GM04504 (cell line): ENCODE measurements around the gene PCDH8.
"Not testable (repeated sequence)": the region's sequence is repeated elsewhere in the genome, so short reads cannot be mapped to it uniquely, and the experiment has no call there.

Experiments
- DNase-seq: peaks from one replicate; pipeline ENCODE4 v3.0.0-alpha.2; 2012; ENCODE audit warnings: low read depth

The PCDH8 gene

GRCh38 chr13:52850072-52850395 lies 1.6 kb upstream of the PCDH8 start:
- no peak for DNase-seq

DNA sequence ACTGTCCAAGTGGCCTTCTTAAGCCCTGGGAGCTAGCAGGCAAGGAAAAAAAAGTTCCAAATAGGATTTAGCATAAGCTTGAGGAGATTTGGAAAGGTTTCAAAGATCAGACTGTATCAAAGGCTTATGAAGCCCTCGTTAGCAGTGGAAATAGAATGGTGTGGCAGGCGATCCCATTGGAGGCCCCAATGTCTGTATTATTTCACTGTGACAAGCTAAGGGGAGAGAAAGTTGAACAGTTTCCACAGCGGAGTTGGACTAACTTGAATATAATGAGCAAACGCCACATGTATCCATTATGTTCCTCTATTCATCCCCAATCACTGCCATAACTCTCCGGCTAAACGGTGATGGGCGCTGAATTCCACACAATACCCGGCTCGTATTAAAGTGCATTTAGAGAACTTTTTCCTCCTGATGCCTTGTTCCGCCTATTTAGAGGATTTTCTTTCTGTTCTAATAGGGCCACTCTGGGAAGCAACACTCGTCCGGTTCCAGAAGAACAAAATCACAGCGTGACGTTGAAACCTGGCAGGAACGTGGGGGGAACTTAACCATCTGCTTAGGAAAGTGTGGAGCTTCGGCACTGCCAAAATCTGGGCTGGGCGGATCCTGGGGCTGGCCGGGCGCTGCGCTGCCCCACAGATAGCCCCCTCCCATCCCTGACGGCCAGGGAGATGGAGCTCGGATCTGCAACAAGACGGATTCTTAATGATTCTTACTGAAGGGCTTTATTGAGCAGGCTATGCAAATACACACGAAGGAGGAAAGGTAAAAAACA lies 1.0 kb upstream of the PCDH8 start:
- no peak for DNase-seq

GRCh38 chr13:52847682-52848432 lies 583 bp downstream of the PCDH8 start:
- DNase-seq: no peak

DNA sequence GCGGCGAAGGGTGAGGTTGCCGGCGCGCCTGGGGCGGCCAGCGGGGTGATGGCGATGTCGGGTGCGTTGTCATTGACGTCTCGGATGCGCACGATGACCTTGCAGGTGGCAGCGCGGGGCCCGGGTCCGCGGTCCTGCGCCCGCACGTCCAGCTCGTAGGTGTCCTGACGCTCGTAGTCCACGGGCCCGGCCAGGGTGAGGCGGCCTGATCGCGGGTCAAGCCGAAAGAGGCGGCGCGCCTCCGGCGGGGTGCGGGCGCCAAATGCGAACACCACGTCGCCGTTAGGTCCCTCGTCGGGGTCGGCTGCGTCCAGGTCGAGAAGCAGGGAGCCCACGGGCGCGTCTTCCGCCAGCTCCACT lies 1.1 kb downstream of the PCDH8 start:
- no peak for DNase-seq

DNA sequence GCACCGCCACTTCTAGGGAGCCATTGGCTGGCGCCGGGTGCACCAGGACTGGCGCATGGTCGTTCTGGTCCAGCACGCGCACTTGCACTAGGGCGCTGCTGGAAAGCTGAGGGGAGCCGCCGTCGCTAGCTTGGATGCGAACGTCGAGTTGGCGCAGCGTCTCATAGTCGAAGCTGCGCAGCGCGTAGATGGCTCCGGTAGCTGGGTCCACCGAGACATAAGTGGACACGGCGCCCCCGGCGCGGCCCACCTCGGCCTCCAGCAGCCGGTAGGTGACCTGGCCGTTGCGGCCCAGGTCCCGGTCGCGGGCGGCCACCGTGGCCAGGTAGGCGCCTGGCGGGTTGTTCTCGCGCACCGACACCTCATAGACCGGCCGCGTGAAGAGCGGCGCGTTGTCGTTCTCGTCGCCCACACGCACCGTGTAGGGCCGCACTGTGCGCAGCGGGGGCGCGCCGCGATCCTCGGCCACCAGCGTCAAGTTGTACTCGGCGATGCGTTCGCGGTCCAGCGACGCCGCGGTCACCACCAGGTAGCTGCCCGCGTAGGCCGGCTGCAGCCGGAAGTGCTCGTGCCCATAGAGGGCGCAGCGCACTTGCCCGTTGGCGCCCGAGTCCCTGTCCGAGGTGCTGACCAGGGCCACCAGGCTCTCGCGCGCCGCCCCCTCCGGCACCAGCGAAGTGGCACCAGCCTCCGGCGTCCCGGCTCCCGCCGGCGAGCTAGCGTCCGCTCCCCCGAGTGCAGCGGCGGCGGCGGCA lies 1.7 kb downstream of the PCDH8 start:
- DNase-seq: no peak

DNA sequence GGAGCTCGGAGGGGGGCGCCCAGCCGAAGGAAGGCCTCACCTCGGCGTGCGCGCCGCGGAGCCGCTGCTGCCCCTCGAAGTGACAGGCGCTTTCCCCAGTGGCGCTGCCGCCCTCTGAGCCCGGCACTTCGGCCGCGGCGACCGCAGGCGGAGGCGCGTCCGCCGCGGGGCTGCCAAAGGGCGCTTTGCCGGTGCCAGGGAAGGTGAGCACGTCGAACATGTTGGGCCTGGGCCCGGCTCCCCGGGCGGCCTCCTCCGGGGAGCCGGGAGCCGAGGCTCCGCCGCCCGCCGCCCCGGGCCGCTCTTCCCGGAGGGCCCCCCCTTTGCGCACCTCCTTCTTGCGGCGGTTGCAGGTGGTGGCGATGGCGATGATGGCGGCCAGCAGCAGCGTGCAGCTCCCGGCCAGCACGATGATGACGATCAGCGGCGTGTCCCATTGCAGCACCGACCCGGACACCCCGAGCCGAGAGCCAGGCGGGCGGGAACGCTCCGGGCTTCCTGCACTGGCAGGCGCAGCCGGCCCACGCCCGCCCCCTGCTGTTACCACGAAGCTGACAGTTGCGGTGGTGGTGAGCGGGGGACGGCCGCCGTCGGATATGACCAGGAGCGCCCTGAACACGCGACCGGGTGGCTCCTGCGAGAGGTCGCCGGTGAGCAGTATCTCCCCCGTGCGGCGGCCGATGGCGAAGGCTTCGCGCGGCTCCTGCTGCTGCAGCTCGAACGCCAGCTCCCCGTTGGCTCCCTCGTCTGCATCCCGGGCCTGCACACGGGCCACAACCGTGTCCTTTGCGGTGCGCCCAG lies 2.5 kb downstream of the PCDH8 start:
- DNase-seq: no peak

DNA sequence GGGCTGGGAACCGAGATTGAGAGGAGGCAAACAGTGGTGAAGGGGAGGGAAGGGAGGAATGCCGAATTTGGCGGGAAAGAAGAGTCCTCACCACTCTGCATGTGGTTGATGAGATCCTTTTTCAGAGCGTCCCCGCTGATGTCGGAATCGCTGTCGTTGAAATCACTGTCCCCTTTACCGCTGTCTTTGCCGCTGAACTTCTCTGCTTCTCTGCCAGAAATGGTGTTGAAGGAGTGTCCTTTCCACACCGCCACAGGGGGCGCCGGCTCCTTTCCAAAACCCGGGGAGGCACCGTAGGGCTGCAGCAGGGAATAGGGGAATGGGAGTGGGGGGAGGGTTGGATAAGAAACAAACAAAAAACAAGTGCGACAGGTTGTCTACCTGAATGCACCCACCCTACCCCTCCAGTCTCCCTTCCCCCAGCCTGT lies 3.1 kb downstream of the PCDH8 start:
- no peak for DNase-seq

DNA sequence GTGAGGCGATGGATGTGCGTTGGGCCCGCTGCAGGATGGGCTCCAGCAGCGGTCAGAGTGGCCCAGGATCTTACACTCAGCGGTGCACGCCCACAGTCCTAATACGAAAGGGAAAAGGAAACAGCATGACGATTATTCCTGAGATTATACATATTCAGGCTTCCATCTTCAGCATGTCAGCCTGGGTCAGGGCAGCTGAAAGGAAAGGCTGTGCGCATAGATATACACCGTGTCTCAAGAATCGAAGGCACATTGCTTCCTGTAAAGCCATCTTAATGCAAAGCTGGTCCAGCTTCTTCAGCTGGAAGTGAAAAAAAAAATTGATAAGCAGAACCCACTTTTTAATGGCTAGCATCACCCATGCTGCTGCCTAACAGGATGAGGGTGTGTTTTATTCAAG lies 3.6 kb downstream of the PCDH8 start:
- no peak for DNase-seq

- no peak for DNase-seq
These were observed 6.0 kb downstream of the PCDH8 start for GRCh38 chr13:52842441-52842840.

DNA sequence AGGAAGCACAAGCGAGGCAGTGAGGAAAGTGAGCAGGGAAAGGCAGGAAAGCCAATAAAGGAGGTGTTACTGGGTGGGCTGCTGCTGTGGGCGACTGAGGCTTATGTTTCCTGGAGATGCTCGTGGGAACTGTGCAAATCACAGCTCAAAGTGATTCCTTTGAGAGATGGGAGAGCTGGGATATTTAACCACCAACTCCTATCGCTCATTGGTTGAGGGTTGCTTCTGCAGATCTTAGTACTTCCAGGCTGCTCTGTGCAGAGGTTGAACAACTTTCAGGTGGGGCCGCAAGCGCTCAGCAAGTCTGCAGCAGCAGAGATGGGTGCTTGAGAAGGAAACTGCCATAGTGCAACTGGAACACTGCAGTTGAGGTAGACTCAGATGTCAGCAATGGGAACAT lies 8.4 kb downstream of the PCDH8 start:
- DNase-seq: no peak

DNA sequence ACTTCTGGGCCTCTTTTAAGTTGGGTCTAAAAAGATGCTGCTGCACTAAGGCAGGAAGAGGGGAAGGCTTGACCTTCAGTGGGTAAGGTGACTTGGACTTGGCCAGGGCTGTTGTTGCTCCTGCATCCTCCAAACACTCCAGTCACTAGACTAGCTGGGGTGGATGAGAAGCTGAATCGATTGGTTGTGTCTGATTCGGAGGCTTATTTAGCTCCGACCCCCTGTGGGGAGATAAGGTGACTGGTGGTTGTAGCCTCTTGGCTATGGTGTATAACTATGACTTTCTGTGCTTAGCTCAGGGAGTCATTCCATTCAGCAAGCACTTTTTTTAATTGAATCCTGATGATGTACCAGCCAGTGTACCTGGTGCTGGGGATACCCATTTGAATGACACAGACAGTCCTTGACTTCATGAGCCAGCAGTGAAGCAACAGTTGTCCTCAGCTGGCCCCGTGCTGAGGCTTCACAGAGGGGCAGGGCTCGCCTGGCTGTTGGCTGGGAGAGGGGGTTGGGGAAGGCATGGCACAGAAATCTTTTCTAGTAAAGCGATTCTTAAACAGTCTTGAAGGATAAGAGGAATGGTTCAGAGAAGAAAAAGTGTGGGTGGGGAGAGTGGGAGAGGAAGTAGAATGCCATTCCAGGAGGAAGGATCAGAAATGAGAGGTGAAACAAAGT lies 9.9 kb downstream of the PCDH8 start:
- DNase-seq: no peak

GRCh38 chr13:52837850-52838249 lies 10.6 kb downstream of the PCDH8 start:
- no peak for DNase-seq

DNA sequence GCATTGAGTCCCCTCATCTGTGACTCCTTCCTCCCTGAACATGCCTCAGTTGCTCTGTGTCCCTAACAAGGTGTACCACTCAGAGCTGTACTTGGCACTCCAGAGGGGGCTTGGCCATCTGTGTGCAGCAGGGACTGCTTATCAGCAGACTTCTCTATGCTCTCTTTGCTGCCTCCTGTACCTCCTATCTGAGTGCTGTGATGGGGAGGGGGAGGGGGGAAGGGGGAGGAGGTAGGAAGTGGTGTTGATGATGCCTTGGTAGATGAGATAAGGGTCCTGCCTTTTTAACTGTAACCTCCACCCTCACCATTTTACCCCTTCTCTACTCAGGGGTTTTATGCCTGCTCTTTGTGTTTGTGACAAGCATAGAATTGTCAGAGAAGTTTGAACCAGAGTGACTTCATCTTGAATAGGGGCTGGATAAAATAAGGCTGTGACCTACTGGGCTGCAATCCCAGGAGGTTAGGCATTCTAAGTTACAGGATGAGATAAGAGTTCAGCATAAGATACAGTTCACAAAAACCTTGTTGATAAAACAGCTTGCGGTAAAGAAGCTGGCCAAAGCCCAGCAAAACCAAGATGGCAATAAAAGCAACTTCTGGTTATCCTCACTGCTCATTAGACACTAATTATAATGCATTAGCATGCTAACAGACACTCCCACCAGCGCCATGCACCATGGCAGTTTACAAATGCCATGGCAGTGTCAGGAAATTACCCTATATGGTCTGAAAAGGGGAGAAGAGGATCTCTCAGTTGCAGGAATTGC lies 13.2 kb downstream of the PCDH8 start:
- no peak for DNase-seq

DNA sequence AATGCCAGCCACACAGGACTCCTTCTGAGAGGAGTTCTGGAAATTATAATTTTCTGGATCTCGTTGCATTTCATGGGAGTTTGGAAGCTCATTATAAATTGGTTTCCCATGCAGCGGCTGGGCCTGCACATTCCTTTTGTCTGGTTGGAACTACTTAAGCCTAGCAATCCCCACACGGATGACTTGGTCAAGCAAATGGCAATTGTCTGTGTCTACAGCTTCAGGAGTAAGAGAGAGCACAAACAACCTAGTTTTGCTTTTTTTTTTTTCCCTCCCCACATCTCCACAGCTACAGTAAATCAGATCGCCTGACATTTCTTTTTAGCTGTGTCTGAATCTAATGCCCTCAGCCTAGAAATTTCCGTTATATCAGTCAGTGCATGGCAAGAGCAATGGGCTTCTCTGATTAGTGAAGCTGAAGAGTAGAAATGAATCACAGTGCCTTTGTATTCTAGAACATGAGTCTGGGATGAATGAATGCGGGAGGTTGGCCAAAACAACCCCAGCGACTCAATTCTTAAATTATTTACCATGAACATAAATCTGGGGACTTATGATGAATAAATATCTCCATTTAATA lies 15.1 kb downstream of the PCDH8 start:
- DNase-seq: no peak

GRCh38 chr13:52832313-52832712 lies 16.1 kb downstream of the PCDH8 start:
- DNase-seq: no peak

DNA sequence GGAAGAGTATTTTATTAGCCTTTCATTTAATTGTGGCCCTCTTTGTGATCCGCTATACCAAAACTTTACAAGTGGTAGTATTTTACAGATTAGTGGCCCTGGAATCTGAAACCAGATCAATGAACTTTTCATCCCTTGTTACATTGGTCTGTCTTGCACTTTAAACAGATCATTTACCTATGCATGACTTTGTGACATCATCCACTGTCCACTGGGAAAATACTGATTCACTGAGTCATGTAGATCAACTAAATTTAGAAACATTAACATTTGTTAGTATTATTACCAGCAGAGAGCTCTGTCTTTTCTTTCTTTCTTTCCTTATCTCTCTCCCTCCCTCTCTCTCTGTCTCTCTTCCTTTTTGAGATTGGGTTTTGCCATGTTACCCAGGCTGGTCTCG lies 17.5 kb downstream of the PCDH8 start:
- DNase-seq: no peak

GRCh38 chr13:52827839-52828238 lies 20.6 kb downstream of the PCDH8 start:
- DNase-seq: no peak

DNA sequence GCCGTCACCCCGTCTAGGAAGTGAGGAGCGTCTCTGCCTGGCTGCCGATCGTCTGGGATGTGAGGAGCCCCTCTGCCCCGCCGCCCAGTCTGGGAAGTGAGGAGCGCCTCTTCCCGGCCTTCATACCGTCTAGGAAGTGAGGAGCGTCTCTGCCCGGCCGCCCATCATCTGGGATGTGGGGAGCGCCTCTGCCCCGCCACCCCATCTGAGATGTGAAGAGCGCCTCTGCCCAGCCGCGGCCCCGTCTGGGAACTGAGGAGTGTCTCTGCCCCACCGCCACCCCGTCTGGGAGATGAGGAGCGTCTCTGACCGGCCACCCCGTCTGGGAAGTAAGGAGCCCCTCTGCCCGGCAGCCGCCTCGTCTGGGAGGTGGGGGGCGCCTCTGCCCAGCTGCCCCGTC lies 30.6 kb downstream of the PCDH8 start:
- DNase-seq: not testable (repeated sequence)

DNA sequence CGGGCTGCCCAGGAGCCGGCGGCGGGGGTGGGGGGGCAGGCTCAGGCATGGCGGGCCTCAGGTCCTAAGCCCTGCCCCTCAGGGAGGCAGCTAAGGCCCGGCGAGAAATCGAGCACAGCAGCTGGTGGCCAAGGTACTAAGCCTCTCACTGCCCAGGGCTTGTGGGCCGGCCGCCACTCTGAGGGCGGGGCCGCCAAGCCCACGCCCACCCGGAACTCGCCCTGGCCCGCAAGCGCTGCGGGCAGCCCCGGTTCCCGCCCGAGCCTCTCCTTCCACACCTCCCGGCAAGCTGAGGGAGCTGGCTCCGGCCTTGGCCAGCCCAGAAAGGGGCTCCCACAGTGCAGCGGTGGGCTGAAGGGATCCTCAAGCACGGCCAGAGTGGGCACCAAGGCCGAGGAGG lies 33.1 kb downstream of the PCDH8 start:
- no peak for DNase-seq

DNA sequence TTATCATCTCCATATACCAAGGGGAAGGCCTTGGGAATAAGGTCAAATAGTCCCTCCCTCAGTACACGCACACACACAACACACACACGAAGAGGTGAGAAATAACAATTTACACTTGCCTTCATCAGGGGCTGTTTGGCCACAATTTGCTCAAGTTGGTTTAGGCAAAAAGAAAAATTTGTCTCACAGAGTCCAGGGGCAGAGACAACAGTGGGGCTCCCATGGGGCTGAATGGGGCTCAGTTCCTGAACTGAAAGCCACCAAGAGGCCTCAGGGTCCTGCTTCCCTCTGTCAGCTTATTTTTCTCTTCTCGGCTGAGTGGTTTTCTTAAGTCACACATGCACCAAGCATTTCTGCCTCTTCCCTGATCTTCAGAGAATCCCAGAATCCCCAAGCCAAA lies 35.5 kb downstream of the PCDH8 start:
- DNase-seq: no peak

- DNase-seq: no peak
These were observed 36.6 kb downstream of the PCDH8 start for GRCh38 chr13:52811841-52812240.
